Measurements from ENCODE around the gene NFKB2.

DNA sequence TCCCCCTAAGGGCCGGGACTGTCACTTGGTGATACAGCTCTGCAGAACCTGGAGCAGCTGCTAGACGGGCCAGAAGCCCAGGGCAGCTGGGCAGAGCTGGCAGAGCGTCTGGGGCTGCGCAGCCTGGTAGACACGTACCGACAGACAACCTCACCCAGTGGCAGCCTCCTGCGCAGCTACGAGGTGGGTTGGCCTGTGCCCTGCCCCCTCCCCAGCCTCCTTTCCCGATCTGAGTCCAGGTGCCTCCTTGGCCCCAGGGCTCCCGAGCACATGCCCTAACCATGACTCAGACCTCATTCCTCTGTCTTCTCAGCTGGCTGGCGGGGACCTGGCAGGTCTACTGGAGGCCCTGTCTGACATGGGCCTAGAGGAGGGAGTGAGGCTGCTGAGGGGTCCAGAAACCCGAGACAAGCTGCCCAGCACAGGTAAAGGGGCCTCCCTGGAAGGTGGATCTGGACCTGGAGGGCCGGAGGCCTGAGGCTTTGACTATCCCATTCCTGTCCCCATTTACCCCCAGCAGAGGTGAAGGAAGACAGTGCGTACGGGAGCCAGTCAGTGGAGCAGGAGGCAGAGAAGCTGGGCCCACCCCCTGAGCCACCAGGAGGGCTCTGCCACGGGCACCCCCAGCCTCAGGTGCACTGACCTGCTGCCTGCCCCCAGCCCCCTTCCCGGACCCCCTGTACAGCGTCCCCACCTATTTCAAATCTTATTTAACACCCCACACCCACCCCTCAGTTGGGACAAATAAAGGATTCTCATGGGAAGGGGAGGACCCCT is 6.4 kb downstream of the NFKB2 start:
- no peak for TF ChIP-seq POLR2A (IDR thresholded peaks at IDR 0.05)
- TF ChIP-seq, protein P1, sequence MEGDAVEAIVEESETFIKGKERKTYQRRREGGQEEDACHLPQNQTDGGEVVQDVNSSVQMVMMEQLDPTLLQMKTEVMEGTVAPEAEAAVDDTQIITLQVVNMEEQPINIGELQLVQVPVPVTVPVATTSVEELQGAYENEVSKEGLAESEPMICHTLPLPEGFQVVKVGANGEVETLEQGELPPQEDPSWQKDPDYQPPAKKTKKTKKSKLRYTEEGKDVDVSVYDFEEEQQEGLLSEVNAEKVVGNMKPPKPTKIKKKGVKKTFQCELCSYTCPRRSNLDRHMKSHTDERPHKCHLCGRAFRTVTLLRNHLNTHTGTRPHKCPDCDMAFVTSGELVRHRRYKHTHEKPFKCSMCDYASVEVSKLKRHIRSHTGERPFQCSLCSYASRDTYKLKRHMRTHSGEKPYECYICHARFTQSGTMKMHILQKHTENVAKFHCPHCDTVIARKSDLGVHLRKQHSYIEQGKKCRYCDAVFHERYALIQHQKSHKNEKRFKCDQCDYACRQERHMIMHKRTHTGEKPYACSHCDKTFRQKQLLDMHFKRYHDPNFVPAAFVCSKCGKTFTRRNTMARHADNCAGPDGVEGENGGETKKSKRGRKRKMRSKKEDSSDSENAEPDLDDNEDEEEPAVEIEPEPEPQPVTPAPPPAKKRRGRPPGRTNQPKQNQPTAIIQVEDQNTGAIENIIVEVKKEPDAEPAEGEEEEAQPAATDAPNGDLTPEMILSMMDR (IDR thresholded peaks at IDR 0.05), result no peak

Data from Peyer's patch (tissue), 4 donors.